Left lobe of liver (tissue), 2 donors: ENCODE data around the gene OR1N2. TPM values are rescaled to one million over a fixed set of nuclear protein-coding genes. Genes with fewer than 3 reads are reported as not detected.
"Not testable (repeated sequence)": the region's sequence is repeated elsewhere in the genome, so short reads cannot be mapped to it uniquely, and the experiment has no call there.

ENCODE experiments used
- ATAC-seq: fragments of 200-7000 bp; cut with Tn5 transposase; one replicate; pipeline ENCODE4 v1.9.1; 2020; ENCODE audit warnings: mild to moderate bottlenecking, moderate library complexity
- DNase-seq: peaks from one replicate; pipeline ENCODE4 v3.0.0-alpha.2; 2020; ENCODE audit warnings: low spot score
- total RNA-seq: library from RNA; stranded (reverse); gene quantifications from one replicate; pipeline ENCODE4 v1.2.1, GENCODE V29; 2021
- donor health status: DM: no; HTN: no; CAD: no; lungs with moderate emphysema.
- donor health status: DM: no; HTN: yes; CAD: no.

The OR1N2 gene
- not detected for total RNA-seq

DNA sequence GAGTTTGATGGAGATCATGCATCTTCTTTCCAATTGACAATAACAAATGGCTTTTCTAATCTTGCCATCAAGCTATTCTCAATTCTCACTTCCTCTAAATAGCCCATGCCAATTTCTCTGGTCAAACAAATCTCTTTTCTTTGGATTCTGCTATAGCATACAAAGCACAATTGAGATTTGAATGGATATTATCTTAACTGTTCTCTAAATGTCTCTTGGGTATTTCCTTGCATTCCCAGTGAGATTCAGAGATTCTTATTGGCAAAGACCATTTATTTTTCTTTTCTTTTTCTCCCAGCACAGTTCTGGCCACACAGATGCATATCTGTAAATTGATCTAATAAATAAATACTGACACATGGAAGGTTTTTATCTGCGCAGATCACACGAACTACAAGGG is at the start of gene OR1N2:
Gene OR1N2, plus strand, starts transcription at position 301 of the 400 bp plus-strand sequence. CDS start 100 bp downstream, outside the sequence.
- DNase-seq (no peak), ATAC-seq (no peak)

DNA sequence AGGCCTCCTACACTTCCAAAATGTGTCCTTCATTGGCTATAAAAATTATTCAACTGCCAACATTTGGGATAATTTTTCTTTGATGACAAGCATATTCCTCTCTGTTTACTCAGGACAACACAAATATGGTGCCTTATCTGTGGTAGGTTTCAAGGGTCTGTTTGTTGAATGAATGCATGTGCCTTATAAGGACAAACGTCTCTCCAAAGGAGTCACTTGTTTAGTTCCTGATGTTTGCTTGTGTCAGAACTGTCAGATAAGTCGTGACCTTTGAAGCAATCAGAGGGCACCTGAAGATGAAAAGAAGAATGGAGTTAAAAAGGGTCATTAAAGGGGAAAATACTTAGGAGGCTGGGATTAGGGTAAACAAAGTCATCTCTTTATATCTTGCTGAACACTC is 45.9 kb upstream of the OR1N2 start:
- no peak for DNase-seq
- no peak for ATAC-seq

GRCh38 chr9:122510502-122510901 is 42.4 kb upstream of the OR1N2 start, which contains the start of gene OR1J2:
TSS of gene OR1J2 (plus strand) at chr9:122510802. CDS start at chr9:122510802, 0 bp downstream.
- ATAC-seq (no peak), DNase-seq (no peak)

- ATAC-seq: no peak
- DNase-seq: no peak
Measured at GRCh38 chr9:122518226-122518625, 34.7 kb upstream of the OR1N2 start.

DNA sequence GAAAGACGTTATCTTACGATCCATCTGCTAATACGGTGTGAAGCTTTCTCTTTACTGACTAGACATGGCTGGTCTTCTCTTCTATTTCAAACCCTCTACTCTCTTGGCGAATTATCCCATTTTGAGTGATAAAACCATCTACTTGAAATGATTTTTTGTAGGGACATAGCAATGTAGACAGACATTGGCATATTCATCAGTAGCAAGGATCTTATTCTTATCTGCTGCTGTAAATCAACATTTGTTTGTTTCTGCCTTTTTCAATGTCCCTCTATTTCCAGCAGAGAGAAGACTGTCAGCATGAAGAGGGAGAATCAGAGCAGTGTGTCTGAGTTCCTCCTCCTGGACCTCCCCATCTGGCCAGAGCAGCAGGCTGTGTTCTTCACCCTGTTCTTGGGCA is 34.1 kb upstream of the OR1N2 start, which contains the start of gene OR1J4:
Gene OR1J4, plus strand, starts transcription at position 301 of the 400 bp plus-strand sequence. Its CDS starts 0 bp downstream, at position 301.
- ATAC-seq: no peak
- DNase-seq: no peak

GRCh38 chr9:122519376-122519775 is 33.5 kb upstream of the OR1N2 start:
- no peak for DNase-seq
- no peak for ATAC-seq

DNA sequence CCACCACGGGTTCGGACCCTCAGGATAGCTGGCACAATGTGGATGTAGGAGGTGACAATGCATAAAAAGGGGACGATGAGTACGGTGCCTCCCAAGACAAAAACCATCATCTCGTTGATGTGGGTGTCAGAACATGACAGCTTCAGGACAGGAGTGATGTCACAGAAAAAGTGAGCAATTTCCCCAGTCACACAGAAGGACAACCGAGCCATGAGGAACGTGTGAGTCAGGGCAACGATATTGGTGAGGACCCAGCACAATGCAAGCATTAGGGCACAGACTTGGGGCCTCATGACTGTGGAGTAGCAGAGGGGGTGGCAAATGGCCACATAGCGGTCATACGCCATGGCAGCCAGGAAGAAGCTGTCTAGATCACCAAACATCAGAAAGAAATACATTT is 26.3 kb upstream of the OR1N2 start:
- no peak for ATAC-seq

GRCh38 chr9:122527193-122527592 is 25.7 kb upstream of the OR1N2 start, which contains the start of gene OR1N1:
TSS of gene OR1N1 (minus strand) at chr9:122527293. CDS start at chr9:122527293, 0 bp downstream.
- DNase-seq: no peak
- ATAC-seq: no peak

More for the DNA sequence above, 26.3 kb upstream of the OR1N2 start:
- no peak for DNase-seq

GRCh38 chr9:122531157-122531556 is 21.8 kb upstream of the OR1N2 start:
- ATAC-seq, DNase-seq: not testable (repeated sequence)

GRCh38 chr9:122536134-122536533 is 16.8 kb upstream of the OR1N2 start:
- DNase-seq: no peak
- no peak for ATAC-seq

GRCh38 chr9:122537066-122537465 is 15.8 kb upstream of the OR1N2 start:
- DNase-seq, ATAC-seq: not testable (repeated sequence)

DNA sequence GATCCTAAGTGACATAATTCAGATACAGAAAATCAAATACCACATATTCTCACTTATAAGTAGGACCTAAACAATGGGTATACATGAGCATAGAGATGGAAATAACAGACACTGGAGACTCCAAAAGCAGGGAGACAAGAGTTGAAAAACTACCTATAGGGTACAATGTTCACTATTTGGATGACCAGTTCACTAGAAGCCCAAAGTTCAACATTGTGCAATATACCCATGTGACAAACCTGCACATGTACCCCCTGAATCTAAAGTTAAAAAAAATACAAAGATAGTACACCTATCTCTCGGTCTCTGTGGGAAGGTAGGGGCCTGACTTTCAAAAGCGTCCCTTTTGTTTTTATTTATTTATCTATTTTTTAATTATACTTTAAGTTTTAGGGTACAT is 14.2 kb upstream of the OR1N2 start:
- no peak for ATAC-seq
- no peak for DNase-seq

GRCh38 chr9:122546196-122546595 is 6.7 kb upstream of the OR1N2 start:
- ATAC-seq (no peak), DNase-seq (no peak)

GRCh38 chr9:122551371-122551770 is 1.5 kb upstream of the OR1N2 start:
- no peak for ATAC-seq
- no peak for DNase-seq

DNA sequence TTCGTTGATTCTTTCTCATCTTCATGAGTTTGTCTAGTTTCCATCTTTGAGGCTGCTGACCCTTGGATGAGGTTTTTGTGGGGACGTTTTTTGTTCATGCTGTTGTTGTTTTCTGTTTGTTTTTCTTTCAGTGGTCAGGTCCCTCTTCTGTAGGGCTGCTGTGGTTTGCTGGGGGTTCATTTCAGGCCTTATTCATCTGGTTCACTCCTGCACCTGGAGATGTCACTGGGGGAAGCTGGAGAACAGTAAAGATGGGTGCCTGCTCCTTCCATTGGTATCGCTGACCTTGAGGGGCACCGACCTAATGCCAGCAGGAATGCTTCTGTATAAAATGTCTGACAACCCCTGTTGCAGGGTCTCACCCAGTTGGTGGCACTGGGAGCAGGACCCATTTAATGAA is 8.5 kb downstream of the OR1N2 start:
- ATAC-seq: no peak
- DNase-seq: no peak

DNA sequence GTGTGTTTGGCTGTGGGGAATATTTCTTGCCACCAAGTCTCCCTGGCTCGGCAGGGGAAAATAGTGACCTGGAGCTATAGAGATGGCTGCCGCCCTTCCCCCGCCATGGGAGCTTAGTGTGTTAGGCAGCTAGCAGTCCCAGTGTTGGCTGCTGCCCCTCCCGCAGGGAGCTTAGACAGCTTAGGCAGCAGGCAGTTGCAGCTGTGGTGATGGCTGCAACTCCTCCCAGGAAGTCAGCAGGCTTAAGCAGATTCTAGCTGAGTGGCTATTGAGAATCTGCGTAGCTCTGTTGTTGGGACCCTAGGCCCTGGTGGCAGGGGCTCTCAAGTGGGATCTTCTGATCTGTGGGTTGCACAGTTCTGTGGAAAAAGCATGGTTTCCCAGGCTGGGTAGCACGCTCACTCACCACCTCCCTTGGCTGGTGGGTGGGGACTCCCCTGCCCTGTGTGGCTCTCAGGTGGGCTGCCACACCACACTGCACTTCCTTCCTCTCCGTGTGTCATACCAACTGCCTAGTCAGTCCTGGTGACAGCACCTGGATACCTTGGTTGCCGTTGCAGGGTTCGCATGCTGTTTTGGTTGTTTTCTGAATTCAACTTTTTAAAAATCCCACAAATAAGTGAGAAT is 9.3 kb downstream of the OR1N2 start:
- ATAC-seq (no peak), DNase-seq (no peak)

DNA sequence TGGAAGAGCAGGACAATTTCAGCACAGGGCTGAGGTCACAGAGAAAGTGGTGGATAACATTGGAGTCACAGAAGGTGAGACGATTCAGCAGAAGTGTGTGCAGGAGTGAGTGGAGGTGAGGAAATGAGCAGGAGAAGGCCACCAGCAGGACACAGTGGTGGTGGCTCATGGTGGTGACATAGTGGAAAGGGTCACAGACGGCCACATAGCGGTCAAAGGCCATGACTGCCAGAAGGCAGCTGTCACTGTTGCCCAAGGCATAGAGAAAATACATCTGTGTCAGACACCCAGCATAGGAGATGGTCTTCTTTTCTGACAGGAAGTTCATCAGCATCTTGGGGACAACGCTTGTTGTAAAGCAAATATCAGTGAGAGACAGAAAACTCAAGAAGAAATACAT is 15.0 kb downstream of the OR1N2 start:
- ATAC-seq (no peak), DNase-seq (no peak)

GRCh38 chr9:122572456-122572855 is 19.5 kb downstream of the OR1N2 start:
- no peak for ATAC-seq
- no peak for DNase-seq

DNA sequence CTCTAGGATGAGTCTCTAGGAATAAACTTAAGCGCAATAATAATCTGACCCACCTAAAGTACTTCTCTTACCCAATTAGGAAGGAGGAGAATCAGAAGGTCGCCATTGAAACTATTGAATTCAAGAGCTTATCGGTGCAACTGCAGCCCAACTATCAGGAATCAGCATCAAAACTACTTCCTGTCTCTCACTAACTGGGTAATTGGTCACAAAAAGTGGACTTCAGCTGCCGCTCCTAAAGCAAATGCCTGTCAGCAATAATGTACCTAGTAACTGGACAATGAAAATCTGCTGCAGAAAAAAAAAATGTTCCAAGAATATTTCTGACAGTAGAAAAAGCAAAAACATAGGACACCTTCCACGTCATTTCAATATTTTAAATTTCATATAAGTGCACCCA is 27.0 kb downstream of the OR1N2 start:
- ATAC-seq (no peak), DNase-seq (no peak)

- ATAC-seq (peak; percentile 28), DNase-seq (no peak)
Measured at GRCh38 chr9:122580360-122580759, 27.4 kb downstream of the OR1N2 start.

DNA sequence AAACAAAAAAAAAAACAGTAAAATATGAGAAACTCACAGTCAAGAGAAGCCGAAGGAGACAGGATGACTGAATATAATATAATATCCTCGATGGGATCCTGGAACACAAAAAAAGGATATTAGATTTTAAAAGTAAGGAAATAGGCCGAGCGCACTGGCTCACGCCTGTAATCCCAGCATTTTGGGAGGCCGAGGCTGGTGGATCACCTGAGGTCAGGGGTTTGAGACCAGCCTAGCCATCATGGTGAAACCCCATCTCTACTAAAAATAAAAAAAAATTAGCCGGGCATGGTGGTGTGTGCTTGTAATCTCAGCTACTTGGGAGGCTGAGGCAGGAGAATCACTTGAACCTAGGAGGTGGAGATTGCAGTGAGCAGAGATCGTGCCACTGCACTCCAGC is 30.4 kb downstream of the OR1N2 start, which contains the start of gene OR1L8:
Gene OR1L8, minus strand, starts transcription at position 101 of the 400 bp plus-strand sequence. CDS start 14,907 bp downstream, outside the sequence.
- not testable (repeated sequence) for DNase-seq, ATAC-seq
